HG03196 (cell line): ENCODE data around the gene ELFN1.
"Not testable (repeated sequence)": the region's sequence is repeated elsewhere in the genome, so short reads cannot be mapped to it uniquely, and the experiment has no call there.

ENCODE experiments used
- ATAC-seq: cut with Tn5 transposase; IDR thresholded peaks from one replicate; pipeline ENCODE4 v1.9.1; 2021; ENCODE audit not compliant: unreplicated experiment

ELFN1 gene

DNA sequence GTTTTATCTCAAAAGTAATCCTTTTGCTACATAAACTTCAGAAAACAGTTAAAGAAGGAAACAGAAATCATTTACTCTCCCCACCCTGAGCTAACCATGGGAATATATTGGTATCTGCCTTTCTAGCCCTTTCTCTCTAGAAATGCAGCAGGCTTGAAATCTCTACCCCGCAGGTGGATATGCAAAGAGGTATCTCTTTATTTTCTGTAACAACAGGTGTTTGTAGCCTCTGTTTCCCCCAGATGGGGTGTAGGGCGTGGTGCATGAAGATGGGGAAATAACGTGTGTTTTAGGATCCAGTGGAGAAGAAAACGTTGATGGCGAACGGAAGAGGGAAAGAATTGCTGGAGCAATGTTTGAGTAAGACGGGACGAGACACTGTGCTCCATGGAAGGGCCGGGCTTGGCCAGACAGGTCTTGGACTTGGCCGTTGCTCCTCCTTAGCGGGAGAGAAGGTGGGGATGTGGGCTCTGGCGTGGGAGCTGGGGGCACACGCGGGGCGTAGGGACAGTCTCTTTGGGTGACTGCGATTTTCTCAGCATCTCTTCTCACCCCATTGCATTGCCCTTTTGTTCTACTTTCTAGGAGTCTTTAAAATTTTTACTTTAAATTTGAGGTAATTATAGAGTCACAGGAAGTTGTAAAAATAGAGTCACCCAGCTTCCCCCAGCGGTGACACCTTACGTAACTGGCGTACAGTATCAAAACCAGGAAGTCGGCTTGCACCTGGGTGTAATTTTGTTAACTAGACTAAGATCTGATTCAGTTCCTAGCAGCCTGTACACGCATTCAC is 82.9 kb downstream of the ELFN1 start:
- no peak for ATAC-seq

DNA sequence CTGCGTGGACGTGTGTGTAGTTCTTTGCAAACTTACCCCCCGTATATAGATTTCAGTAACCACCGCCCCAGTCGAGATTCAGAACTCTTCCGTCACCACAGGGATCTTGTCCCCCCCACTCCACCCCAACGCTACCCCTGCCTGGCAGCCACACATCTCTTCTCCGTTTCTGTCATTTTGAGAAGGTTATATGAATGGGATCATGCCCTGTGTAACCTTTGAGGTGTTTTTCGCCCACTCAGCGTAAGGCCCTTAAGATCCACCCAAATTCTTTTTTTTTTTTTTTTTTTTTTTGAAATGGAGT is 83.4 kb downstream of the ELFN1 start:
- ATAC-seq: no peak

DNA sequence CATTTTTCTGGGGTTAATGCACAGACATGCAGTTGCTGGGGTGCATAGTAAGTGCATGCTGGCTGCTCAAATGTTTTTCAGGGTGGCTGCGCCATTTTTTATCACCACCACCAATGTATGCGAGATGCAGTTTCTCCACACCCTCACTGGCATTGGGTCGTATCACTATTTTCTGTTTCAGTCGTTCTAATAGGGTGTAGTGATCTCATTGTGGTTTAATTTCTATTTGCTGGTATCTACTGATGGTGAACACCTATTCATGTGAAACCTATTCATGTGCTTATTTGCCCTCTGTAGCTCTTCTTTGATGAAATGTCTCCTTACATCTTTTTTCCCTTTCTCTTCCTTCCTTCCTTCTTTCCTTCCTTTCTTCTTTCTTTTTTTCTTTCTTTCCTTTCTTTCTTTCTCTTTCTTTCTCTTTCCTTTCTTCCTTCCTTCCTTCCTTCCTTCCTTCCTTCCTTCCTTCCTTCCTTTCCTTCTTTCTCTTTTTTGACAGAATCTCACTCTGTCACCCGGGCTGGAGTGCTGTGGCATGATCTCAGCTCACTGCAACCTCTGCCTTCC is 84.3 kb downstream of the ELFN1 start:
- no peak for ATAC-seq

DNA sequence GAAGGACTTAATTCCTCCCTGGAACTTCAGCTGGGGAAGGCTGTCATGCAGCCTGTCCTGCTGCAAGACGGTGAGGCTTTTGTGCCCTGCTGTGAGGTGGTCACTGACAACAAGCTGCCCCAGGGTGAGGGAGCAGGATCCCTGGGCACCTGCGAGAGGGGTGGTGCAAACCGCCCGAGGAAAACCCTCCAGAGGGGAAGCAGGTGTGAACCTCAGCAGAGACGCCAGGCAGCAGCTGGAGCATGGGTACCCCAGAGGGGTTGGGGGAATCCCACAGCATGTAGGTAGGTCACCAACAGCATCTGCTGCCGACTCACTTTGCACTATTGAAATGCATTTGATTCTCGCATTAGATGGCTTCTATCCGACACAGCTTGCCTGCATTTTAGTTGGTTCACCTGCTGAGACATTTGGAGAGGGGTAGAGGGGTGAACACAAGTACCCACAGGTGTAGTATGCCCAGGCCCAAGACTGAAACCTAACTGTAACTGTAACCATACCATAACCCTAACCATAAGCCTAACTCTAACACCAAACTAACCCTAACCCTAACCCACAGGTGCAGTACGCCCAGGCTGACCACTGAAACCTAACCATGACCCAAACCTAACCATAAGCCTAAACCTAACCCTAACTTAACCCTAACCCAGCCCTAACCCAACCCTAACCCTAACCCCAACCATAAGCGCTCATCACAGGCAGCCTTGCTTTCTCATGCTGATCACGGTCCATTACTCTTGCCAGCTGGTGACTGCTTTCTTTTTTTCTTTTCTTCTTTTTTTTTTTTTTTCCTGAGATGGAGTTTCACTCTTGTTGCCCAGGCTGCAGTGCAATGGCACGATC is 85.9 kb downstream of the ELFN1 start:
- ATAC-seq: no peak

DNA sequence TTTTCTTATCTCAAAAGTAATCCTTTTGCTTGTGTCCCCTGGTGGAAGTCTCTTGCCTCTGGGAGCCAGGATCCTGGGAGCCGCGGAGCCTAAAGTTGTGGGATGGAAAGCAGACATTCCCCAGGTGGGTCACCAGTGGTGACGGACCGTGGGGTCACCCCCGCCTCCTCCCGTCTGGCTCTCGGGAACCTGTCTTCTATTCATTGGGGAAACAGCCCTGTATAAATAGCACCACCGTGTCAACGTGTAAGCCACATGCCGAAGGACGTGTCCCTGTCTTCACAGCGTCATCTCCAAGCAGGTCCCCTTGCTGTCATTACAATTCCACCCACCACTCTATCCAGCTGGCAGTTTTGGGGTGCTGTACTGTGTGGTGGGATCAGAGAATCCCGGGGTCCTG is 87.5 kb downstream of the ELFN1 start:
- ATAC-seq: no peak

DNA sequence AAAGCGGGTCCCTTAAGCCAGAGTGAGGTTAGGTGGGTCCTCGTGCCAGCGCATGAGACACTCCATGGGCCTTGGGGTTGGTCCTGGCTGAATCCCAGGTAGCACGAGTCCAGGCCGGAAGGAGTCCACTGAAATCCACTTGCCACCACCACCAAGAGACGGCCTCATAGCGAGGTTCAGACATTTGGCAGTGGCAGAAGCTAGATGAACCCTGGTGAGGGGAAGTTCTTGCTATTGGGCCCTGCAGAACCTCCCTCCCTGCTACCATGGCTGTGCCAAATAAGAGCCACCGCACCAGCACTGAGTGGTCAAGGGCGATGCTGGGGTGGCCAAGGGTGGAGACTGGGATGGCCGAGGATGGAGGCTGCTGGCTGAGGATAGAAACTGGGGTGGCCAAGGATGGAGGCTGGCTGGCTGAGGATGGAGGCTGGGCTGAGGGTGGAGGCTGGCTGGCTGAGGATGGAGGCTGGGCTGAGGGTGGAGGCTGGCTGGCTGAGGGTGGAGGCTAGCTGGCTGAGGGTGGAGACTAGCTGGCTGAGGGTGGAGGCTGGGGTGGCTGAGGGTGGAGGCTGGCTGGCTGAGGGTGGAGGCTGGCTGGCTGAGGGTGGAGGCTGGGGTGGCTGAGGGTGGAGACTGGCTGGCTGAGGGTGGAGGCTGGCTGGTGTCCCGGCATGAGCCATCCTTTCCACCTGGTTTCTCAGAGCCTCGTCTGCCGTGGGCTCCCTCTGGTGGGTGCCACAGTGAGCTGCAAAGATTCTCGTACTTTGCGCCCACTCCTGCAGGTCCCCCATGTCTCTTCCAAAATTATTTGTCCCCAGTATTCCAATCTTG is 88.2 kb downstream of the ELFN1 start:
- no peak for ATAC-seq

DNA sequence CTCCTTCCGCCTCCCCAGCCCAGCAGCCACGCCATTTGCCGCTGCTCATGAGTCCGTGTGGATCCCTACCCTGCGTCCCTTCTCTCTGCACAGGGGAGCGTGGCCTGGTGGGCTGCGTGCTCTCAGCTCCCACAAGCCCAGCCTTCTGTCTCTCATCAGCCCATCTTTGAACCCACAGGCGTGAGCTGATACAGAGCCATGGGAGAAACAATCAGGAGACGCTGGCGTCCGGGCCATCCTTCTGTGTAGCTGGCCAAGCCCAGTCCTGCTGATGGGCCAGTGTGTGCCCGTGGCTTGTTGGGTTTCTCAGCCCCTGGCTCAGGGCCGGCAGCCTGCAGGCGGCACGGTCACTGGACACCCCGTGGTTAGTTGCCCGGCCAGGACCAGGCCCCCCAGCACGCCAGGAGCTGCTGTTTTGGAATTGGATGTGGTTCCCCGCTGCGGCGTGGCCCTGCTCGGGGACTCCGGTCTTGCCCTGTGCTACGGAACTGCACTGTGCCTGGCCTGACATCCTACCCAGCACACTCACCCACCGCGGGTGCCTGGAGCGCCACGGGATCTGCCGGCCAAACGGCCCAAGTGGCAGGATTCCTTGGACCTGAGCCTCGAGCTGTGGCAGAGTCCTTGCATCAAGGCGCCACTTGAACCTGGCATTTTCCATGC is 88.9 kb downstream of the ELFN1 start:
- ATAC-seq: no peak

DNA sequence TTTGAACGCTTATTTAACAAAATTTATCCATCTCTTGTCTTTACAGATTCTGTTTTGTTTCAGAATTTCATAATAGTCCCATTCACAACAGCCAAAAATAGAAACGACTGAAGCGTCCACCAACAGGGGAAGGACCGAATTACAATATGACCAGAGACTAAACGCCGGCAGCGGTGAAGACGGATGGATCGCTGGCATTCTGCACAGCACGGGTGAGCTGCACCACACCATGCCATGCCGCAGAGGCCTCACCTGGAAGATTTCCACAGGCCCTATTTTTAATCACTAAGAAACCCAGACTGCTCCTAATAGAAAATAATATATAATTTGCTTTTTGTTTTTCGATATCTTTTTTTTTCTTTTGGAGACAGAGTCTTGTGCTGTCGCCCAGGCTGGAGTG is 91.0 kb downstream of the ELFN1 start:
- ATAC-seq: no peak

DNA sequence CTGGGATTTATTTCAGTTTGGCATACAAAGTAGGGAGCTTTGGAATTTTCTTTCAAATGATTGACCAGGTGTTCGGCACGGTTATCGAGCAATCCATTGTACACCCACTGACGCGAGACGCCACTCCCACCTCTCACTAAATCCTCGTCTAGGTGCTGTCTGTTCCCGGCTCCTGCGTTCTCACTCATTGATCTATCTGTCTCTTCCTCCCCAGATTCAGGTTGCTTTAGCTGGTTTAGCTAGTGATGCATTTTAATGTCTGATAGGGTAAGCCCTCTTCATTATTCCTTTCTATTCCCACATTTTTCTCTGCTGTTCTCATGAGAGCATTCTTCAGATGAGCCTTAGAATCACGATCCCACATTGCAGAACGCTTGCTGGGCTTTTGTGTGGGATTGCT is 91.7 kb downstream of the ELFN1 start:
- no peak for ATAC-seq

DNA sequence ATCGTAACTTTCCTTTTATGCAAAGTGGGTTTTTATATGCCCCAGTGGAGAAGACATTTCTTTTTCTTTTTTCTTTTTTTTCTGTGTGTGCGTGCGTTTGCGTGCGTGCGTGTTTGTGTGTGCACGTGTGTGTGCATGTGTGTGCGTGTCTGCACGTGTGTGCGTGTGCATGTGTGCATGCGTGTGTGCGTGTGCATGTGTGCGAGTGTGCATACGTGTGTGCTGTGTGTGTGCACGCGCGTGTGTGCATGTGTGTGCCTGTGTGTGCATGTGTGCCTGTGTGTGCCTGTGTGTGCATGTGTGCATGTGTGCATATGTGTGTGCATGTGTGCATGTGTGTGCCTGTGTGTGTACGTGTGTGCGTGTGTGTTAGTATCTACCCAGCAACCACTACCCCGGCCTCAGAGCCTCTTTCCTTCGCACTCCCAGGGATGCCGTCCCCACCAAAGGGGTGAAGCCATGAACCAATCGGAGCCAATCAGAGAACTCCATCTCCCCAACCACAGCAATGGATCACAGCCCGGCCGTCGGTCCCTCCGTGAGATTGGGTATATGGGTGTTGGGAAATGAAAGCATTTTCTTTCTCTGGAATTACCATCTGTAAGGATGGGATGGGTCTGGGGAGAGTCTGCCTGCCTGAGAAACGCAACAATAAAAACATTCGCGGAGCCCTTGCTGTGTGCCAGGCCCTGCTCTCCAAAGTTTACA is 92.3 kb downstream of the ELFN1 start:
- ATAC-seq: no peak

DNA sequence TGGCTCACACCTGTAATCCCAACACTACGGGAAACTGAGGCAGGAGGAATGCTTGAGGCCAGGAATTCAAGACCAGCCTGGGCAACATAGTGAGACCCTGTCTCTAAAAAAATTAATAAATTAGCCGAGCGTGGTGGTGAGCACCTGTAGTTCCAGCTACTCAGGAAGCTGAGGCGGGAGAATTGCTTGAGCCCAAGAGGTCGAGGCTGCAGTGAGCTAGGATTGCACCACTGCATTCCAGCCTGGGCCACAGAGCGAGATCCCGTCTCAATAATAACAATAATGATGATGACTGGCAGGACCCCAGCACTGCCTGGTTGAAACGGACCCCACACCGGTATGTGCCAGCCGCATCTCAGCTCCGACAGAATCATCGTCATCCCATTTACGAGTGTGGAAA is 93.0 kb downstream of the ELFN1 start:
- no peak for ATAC-seq

DNA sequence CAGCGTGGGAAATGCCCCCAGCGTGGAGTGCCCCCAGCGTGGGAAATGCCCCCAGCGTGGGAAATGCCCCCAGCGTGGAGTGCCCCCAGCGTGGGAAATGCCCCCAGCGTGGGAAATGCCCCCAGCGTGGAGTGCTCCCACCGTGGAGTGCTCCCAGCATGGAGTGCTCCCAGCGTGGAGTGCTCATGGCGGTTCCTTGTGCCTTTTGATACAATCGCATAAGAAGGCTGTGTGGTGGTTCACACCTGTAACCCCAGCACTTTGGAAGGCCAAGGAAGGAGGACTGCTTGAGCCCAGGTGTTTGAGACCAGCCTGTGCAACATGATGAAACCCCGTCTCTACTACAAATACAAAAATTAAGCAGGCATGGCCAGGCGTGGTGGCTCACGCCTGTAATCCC is 93.8 kb downstream of the ELFN1 start:
- not testable (repeated sequence) for ATAC-seq

DNA sequence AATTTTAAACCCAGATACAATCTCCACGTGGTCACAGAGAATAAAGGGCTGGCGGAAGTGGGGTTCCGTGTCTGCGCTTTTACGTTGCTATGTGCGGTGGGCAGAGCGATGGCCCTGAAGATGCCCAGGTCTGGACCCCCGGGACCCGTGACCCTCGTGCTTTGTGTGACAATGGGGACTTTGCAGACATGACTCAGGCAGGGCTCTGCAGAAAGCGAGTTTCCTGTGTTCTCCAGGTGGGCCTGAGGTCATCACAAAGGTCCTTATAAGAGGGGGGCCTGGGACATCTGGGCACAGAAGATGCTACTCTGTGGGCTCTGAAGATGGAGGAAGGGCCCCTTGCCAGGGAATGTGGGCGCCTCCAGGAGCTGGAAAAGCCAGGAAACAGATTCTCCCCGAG is 95.3 kb downstream of the ELFN1 start:
- no peak for ATAC-seq

DNA sequence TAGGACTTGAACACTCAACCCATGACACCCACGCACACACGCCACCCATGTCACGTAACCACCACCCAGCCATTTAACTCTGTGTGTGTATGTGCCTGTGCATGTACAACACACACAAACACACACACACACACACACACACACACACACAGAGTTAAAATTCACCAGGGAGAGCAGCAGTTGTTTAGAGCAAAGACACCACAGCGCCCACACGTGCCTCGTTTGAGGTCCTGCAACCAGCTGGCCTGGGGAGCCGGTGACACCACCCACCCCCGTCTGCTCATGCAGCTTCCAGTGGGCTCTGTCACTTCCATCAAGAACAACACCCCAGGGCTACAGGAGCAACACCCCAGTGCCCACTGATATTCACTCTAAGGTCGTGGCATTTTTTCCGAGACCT is 97.4 kb downstream of the ELFN1 start:
- no peak for ATAC-seq

DNA sequence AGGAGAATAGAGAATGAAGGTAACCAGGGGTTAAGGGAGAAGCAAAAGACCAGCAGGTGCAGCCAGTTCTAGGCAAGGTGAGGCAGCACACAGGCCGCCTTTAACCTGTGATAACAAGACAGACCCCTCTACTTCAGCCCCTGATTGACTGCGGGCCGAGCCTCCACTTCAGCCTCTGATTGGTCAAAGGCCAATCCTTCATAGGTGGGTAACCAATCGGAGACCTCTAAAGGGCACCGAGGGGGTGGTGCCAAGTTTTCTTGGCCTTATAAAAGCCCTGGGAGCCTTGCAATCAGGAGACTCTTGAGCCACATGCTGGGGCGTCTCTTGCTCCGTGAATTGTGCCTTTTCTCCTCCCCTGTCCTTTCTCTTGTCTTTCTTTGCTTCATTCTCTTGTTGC is 98.8 kb downstream of the ELFN1 start:
- no peak for ATAC-seq

DNA sequence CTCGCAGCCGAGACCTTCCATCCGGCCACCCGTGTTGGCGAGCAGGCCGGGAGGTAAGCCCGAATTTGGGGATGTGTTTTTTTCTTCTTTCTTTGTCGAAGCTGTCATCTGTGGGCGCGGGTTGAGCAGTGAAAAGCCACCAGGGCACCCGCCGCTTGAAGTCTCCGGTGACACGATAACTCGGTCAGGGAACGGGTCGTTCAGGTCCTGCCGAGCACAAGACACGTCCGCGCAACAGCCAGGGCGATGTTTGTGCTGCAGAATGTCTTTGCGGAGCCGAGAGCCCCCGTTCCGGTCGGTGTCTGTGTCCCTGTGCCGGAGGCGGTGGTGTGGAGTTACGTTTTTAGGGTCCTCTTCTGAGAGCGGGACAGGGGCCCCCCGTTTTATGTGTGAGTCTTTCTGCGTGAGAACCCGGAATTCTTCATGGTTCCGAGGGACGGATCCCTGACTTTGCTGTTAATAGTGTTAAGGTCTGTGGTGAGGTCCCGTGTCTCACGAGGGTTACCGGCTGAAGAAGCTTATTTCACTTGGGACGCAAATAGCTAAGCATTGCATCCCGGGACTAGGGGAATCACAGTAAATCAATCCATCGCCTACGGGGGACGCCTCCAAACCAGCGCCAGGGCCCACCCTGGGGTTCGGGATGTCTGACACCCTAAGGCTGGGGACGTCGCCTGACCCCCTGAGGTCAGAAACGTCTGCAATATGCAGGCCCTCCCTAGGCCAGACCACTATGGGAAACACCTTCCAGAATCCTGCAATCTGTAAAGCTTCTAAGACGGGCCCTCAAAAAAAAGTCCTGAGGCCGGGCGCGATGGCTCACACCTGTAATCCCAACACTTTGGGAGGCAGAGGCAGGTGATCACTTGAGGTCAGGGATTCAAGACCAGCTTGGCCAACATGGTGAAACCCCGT is 99.5 kb downstream of the ELFN1 start:
- no peak for ATAC-seq

DNA sequence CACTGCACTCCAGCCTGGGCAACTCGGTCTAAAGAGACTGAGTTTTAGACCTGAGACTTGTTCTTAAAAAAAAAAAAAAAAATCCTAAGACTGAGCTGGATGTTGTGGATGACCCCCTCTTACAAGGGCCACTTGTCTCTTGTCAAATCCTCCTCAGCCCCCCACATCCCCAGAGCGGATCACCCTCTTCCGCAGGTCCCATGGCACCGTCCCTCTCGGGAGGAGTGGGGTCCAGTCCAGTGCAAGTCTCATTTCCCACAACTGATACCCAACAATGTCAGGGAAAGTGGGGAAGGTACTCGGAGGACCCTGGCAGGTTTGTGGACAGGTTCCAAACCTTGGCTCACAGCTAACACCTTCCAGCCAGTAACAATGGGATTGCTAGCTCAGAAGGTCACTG is 100.3 kb downstream of the ELFN1 start:
- ATAC-seq: no peak

DNA sequence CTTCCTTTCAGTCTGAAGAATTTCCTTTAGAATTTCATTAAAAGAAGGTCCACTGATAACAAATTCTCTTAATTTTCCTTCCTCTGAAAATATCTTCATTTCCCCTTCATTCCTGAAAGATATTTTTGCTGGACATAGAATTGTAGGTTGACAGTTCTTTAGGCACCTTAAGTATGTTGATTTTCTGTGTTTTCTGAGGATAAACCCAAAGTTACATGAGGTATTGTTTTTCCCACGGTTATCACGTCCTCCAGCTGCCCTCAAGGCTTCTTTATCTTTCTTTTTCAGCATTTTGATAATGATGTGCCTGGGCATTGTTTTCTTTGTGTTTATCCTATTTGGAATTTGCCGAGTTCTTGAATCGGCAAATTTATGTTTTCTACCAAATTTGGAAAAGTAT is 105.3 kb downstream of the ELFN1 start:
- ATAC-seq: no peak

DNA sequence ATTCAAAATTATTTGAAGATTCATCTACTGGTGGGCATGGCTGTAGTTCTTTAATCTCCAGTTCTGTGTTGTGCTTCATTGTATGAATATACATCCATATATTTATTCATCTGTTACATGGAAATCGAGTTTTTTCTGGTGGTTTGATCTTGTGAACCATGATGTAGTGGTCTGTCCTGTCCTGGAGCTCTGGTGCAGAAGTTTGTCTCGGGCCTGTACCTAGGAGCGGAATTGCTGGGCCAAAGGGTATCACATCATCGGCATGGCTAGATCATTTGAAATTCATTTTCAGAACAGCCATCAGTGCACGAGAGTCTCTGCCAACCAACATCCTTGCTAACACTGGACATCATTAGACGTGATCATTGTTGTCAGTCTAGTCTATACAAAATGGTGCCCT is 107.0 kb downstream of the ELFN1 start:
- ATAC-seq: no peak
